Measurements from ENCODE around the gene FAM209A. TPM values are rescaled to one million over a fixed set of nuclear protein-coding genes. Genes with fewer than 3 reads are reported as not detected.

The FAM209A gene
- total and polyA plus RNA-seq, 2 donors (not counting 1 experiment from before 2014, with no cell fraction given) = 3.3 to 4.8 TPM

DNA sequence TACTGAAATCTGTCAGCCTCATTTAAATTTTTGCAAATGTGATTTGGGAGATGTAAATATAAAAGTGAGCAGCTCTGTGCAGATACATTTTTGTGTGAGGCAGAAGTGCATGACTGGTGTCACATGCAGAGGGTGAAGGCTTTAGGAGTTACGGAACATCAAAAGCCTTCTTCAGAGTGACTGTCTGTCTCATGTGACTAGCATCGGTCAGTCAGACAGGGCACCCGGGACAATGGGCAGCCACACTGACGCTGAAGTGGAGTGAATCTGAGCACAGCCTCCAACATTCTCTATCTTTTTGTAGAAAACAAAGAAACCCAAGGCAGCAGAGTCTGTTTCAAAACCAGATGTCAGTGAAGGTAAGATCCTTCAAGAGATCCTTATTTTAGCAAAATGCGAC is 7.9 kb upstream of the FAM209A start:
- Mint-ChIP-seq H3K27ac (no peak overlapping the region), H3K9me3 (ENCODE audit: insufficient read depth) (peaks cover 12% of the 10 kb centered on the region), H3K4me1 (no peaks in the 10 kb centered on the region), H3K4me3 (no peak overlapping the region), H3K27me3 (no peaks in the 10 kb centered on the region)
- intact Hi-C loops (cut with micrococcal nuclease) = loop anchor here (1.0 to 5.0 kb wide), 2 partner anchors 116 to 274 kb away; no protein-coding TSS in a partner anchor
- no peak overlapping the region for H3K4me2 ChIP-seq (replicated peaks; ENCODE audit: low read depth, low read length, poor library complexity, severe bottlenecking)
- no peak overlapping the region for H3K9ac ChIP-seq (ENCODE audit: low read length)
- H2AFZ ChIP-seq (ENCODE audit: insufficient read depth, low read depth, low read length, poor library complexity, severe bottlenecking) = no peak overlapping the region
- no peaks in the 10 kb centered on the region for H3K4me1 ChIP-seq (ENCODE audit: control insufficient read depth in 2 of 2, insufficient read depth in 2 of 2, low read length in 2 of 2)
- H3K27me3 ChIP-seq (replicated peaks in 1 of 4; ENCODE audit: control extremely low read depth in 1 of 4, control insufficient read depth in 3 of 4, insufficient read depth in 4 of 4, low read length in 3 of 4) = no peaks in the 10 kb centered on the region
- DNase-seq (no peak), ATAC-seq (ENCODE audit: low read depth) (no peak)
- 93% methylated on average over 3 of the region's 5 CpGs for WGBS (ENCODE audit: insufficient coverage)
- H3K36me3 ChIP-seq (replicated peaks in 1 of 2; ENCODE audit: control extremely low read depth in 1 of 2, control insufficient read depth in 1 of 2, extremely low read depth in 1 of 2, insufficient read depth in 2 of 2, low read length in 1 of 2) = peaks cover 18 to 76% of the 10 kb centered on the region in 2 experiments
- ChIA-PET POLR2A (no interaction called here), CTCF (interaction anchor here (0.7 to 1.5 kb wide), 2 partner anchors 116 to 1286 kb away, joined by 3 to 5 read pairs; no protein-coding TSS in a partner anchor)
- no peaks in the 10 kb centered on the region for H3K79me2 ChIP-seq (ENCODE audit: control insufficient read depth, insufficient read depth, low read length)
- no peak for TF ChIP-seq EZH2 (IDR thresholded peaks at IDR 0.05; ENCODE audit: borderline replicate concordance, insufficient read depth, low read depth, low read length, poor library complexity, severe bottlenecking)
- H3K9me3 ChIP-seq (ENCODE audit: control extremely low read depth in 1 of 3, control insufficient read depth in 2 of 3, insufficient read depth in 1 of 3, low read length in 2 of 3) = peaks cover 0 to 44% (median 24%) of the 10 kb centered on the region in 3 donors
- H4K20me1 ChIP-seq (ENCODE audit: control insufficient read depth, insufficient read depth, low read length, poor library complexity, severe bottlenecking) = peaks cover 8% of the 10 kb centered on the region
- H3K27ac ChIP-seq (ENCODE audit: low read length in 2 of 2) = no peak overlapping the region
- H3K4me3 ChIP-seq (ENCODE audit: control extremely low read depth in 1 of 5, extremely low read depth in 1 of 5, insufficient read depth in 1 of 5, low read depth in 2 of 5, low read length in 4 of 5) = no peak overlapping the region

DNA sequence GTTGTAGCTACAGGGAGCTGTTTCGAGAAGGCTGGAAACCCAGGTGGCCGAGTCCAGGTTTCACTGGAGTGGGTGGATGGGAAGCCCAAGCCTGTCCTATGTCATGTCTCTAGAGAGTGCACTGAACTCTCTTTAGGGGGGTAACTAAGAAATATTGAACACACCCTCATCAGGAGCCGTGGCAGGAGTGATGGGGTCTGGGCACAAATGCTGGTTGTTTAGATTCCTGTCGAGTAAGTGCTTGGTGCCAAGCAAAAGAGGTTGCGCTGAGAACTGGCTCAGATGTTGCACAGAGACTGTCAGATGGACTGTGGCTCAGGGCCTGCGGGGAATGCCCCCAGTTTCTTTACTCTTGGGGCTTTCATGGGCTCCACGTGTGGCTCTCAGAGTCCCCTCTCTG is 7.3 kb upstream of the FAM209A start:
- Histone ChIP-seq H3K79me2 (ENCODE audit: control insufficient read depth, insufficient read depth, low read length) (no peaks in the 10 kb centered on the region), H3K4me1 (ENCODE audit: control insufficient read depth in 2 of 2, insufficient read depth in 2 of 2, low read length in 2 of 2) (no peaks in the 10 kb centered on the region), H3K9ac (ENCODE audit: low read length) (no peak overlapping the region), H3K4me3 (ENCODE audit: control extremely low read depth in 1 of 5, extremely low read depth in 1 of 5, insufficient read depth in 1 of 5, low read depth in 2 of 5, low read length in 4 of 5) (no peak overlapping the region), H4K20me1 (ENCODE audit: control insufficient read depth, insufficient read depth, low read length, poor library complexity, severe bottlenecking) (peaks cover 4% of the 10 kb centered on the region), H3K36me3 (replicated peaks in 1 of 2; ENCODE audit: control extremely low read depth in 1 of 2, control insufficient read depth in 1 of 2, extremely low read depth in 1 of 2, insufficient read depth in 2 of 2, low read length in 1 of 2) (peaks cover 18 to 73% of the 10 kb centered on the region in 2 experiments), H3K27ac (ENCODE audit: low read length in 2 of 2) (no peak overlapping the region), H3K4me2 (replicated peaks; ENCODE audit: low read depth, low read length, poor library complexity, severe bottlenecking) (no peak overlapping the region), H3K27me3 (replicated peaks in 1 of 4; ENCODE audit: control extremely low read depth in 1 of 4, control insufficient read depth in 3 of 4, insufficient read depth in 4 of 4, low read length in 3 of 4) (no peaks in the 10 kb centered on the region), H3K9me3 (ENCODE audit: control extremely low read depth in 1 of 3, control insufficient read depth in 2 of 3, insufficient read depth in 1 of 3, low read length in 2 of 3) (peaks cover 0 to 50% (median 28%) of the 10 kb centered on the region in 3 donors), H2AFZ (ENCODE audit: insufficient read depth, low read depth, low read length, poor library complexity, severe bottlenecking) (no peak overlapping the region)
- no peak for DNase-seq
- ChIA-PET CTCF (no interaction called here), POLR2A (no interaction called here)
- H3K4me1 Mint-ChIP-seq = no peaks in the 10 kb centered on the region
- H3K9me3 Mint-ChIP-seq (ENCODE audit: insufficient read depth) = peaks cover 12% of the 10 kb centered on the region
- no peaks in the 10 kb centered on the region for H3K27me3 Mint-ChIP-seq
- ATAC-seq (ENCODE audit: low read depth) = no peak
- intact Hi-C loops (cut with micrococcal nuclease) = loop anchor here (5.0 kb wide), 1 partner anchor 275 kb away; no protein-coding TSS in a partner anchor
- H3K4me3 Mint-ChIP-seq = no peak overlapping the region
- WGBS (ENCODE audit: insufficient coverage) = 97% methylated on average over 6 of the region's 7 CpGs
- no peak overlapping the region for H3K27ac Mint-ChIP-seq
- no peak for TF ChIP-seq EZH2 (IDR thresholded peaks at IDR 0.05; ENCODE audit: borderline replicate concordance, insufficient read depth, low read depth, low read length, poor library complexity, severe bottlenecking)
- TF ChIP-seq, protein P1, sequence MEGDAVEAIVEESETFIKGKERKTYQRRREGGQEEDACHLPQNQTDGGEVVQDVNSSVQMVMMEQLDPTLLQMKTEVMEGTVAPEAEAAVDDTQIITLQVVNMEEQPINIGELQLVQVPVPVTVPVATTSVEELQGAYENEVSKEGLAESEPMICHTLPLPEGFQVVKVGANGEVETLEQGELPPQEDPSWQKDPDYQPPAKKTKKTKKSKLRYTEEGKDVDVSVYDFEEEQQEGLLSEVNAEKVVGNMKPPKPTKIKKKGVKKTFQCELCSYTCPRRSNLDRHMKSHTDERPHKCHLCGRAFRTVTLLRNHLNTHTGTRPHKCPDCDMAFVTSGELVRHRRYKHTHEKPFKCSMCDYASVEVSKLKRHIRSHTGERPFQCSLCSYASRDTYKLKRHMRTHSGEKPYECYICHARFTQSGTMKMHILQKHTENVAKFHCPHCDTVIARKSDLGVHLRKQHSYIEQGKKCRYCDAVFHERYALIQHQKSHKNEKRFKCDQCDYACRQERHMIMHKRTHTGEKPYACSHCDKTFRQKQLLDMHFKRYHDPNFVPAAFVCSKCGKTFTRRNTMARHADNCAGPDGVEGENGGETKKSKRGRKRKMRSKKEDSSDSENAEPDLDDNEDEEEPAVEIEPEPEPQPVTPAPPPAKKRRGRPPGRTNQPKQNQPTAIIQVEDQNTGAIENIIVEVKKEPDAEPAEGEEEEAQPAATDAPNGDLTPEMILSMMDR (IDR thresholded peaks at IDR 0.05) = no peak

Measured in B cell (primary cell).